HK-2 (cell line): ENCODE measurements around the gene SSBP3.

Source experiments
- DNase-seq: peaks from one replicate; pipeline ENCODE4 v3.0.0-alpha.2; 2018; ENCODE audit not compliant: unreplicated experiment

The SSBP3 gene

DNA sequence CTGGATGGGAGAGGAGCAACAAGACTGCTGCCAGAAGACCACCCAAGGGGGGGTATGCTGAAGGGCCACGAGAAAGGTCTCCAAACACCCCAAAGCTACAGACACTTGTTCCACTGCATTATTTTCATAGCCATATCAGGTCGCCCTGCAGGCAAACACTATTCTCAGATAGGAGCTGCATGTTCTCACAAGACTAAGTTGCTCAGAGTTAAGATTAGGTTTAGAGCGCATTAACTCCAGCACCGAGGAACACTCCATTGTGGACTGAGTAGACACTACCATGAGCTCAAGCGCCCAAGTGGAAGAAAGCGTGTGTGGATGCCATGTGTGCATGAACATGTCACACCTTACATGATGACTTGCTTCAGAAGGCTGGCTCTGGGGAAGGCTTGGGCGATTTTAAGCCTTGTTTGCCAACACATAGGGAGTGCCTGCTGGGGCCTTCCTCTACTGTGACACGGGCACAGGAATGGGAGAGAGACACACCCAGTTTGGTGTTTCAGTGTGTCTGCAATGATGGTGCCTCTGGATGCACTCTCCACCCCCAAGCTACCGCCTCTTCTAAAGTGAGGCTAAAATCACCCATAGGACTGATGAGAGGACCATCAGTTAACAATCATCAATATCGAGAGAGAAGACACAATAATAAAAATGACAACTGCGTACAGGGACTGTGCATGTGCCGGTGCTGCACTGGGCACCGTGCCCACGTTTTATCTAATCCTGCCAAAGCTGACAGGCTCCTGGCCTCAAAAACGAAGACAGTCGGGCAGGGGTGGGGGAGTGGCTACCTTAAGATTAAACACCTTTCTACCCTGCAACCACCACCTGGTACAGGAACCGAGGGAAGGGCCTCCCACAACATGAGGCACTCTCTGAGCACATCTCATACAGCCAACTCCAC is 34.9 kb downstream of the SSBP3 start:
- DNase-seq = no peak

DNA sequence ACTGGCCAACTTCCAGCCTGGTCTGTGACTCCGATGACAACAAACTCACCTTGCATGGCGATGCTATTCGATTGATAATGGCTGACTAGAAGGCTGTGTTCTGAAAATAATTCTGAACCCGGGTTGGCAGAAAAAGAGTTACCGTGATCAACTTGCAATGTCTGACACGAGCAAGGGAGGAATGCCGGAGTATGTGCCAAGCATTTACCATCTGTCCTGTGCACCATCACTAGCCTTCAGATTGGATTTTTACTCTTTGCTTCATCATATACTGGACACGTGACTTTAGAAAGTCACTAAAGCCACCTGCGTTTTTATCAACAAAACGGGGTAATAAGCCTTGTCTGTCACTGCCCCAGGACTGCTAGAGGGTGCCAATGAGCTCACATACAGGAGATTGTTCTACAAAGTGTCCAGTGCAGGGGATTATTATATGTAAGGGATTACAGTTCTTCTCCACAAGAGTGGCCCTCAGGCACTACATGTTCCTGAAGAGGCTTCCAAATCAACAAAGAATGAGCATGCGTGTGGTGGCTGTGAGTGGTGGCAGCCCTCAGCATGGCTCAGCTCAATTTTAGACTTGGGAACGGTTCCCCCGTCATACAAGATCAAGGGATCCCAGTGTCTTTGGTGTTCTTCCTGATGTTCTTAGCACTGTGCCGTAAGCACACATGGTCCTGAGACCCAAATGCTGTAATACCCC is 35.8 kb downstream of the SSBP3 start:
- DNase-seq = no peak

DNA sequence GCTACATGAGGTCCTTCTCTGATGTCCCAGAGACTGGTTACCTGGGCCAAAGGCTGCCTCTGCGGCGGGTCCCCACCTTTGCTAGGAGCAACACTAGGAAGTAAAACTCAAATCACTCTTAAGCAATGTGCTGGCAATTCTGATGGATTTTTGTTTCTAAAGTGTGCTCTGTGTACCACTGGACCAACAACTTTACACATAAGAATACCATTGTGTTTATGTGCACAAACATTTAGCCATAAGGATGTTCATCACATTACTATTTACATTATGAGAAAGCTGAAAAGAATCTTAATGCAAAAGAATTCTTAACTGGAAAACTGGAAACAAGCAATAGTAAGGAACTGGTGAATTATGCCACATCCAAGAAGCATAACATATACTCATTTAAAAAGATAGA is 38.6 kb downstream of the SSBP3 start:
- no peak for DNase-seq

GRCh38 chr1:54365847-54366246 is 40.3 kb downstream of the SSBP3 start:
- no peak for DNase-seq

DNA sequence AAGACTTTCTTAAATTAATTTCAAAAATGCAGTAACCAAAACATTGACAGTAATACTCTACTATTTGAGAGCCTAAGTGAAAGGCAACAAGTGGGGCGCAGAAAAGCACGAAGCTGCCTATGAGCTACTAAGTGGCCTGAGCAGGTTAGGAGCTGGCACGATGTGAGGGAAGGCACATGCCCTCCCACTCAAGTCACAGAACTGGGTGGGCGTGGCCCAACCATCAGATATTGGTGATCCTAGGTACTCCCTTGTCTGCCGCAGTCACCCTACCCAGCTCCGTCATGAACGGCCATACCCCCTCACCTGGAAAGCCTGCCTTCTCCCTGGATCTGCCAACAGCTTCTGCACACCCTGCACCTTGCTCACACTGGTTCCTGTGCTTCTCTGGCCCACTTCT is 40.8 kb downstream of the SSBP3 start:
- DNase-seq = no peak

DNA sequence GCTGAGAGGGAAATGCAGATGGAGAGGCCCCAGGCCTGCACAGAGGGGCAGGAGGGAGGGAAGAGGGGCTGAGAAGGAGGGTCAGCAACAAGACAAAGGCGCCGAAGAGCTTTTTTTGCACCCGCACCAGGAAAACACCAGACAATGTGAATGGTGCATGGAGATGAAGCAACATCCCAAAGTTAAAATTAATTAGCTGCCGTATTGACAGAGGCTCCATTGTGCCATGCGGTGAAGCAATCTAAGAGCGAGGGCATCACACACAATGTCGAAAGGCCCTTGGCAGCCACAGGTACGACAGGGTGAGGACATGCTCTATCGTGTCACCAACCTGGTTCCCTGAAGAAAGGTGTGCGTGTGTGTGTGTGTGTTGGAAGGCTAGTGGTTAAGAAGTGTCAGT is 41.2 kb downstream of the SSBP3 start:
- no peak for DNase-seq

GRCh38 chr1:54364582-54364981 is 41.6 kb downstream of the SSBP3 start:
- DNase-seq = no peak

DNA sequence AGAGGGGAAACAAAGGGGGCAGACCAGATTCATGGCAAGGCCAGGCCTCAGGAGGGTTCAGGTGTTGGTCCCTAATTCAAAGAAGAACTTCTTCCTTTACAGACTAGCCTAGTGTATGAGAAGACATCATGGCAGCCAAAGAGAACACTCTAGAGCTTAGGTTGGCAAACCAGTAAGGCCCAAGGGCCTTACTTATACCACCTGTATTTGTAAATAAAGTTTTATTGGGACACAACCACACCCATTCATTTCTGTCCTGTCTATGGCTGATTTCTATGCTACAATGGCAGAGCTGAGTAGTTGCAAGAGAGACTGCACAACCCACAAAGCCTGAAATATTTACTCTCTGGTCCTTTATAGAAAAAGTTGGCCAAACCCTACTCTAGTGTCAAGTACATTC is 42.3 kb downstream of the SSBP3 start:
- DNase-seq = no peak

- no peak for DNase-seq
Observed at GRCh38 chr1:54362881-54363340, 43.3 kb downstream of the SSBP3 start.

DNA sequence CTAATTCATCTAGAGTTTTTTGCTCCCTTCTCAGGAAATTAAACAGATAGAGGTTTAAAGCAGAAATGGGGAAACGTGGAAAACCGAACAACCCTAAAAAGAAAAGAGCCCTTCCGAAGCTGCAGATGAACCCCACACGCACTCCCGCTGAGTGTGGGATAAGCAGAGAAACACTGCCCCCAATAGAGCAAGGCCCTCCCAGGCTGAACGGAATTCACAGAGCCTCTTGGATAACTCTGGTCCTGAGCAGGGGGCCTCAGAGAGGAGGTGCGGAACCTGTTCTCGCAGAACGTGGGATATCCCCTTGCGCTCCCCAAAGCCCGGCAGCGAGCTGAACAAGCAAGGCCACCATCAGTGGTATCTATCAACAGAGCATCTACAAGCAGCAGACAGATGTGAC is 44.9 kb downstream of the SSBP3 start:
- no peak for DNase-seq

DNA sequence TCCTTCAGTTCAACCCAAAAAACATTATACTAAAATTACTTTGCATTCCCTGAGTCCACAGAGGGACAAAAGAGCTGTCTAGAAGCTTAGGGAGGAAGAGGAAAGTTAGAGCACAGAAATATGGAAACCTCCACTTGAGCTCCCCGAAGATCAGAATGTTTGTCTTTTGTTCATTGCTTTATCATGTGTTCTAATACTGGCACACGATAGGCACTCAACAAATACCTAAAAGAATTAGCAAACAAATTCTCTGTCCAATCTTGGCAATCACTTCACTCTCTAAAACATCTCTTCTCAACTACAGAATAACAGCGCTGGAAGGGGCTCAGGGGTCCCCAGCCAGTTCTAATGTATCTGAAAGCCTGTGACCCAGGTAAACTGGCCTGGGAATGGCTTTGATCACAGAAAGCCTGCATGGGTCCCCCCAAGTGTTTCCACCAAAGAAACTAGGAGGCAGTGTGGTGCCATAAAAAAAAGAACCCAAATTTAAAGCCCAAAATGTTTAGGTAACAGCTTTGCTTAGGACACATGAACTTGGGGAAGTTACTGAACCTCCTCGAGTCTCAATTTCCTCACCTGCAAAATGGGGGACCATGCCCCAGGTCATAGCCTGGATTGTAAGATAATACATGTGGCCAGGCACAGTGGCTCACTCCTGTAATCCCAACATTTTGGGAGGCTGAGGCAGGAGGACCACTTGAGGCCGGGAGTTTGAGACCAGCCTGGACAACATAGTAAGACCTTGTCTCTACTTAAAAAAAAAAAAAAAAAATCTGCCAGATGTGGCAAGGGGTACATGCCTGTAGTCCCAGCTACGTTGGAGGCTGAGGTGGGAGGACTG is 45.8 kb downstream of the SSBP3 start:
- DNase-seq = no peak

GRCh38 chr1:54359393-54360162 is 46.6 kb downstream of the SSBP3 start:
- DNase-seq = no peak

GRCh38 chr1:54358503-54359168 is 47.6 kb downstream of the SSBP3 start:
- no peak for DNase-seq

DNA sequence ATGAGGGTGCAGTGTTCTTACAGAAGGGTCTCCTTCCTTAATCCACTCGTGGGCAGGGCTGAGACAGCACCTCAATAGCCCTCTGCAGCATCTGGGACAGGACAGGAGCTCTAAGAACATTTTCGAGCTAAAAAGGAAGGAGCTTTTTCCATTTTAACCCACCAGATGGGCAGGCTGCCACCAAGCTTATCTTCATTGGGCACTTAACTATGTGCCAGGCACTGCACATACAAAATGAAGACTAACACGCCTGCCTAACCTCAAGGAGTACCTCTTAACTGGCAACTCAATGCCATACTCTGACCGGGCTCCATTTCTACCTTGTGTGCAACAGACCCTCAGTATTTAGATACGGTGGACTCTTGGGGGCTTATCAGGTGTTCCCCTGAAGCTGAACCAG is 48.2 kb downstream of the SSBP3 start:
- no peak for DNase-seq

DNA sequence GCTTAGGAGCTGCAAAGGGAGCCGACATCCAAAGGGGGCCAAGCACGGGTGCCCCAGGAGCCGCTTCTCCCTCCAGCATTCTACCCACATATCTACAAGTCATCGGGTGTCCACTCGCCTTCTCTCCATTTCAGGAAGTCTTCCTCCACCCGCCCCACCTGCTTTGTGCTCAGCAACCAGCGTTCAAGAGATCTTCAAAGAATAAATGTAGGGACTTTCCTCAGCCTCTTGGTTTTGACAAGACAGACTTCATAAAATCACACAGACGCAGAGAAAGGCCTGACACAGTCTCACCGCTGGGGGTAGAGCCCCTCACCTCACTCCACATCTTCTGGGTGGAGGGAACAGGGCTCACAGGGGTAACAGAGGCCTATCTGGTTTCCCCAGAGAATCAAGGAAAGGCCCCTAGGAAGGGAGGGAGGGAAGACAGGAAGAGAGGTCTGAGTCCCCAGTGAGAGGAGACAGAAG is 49.5 kb downstream of the SSBP3 start:
- no peak for DNase-seq

DNA sequence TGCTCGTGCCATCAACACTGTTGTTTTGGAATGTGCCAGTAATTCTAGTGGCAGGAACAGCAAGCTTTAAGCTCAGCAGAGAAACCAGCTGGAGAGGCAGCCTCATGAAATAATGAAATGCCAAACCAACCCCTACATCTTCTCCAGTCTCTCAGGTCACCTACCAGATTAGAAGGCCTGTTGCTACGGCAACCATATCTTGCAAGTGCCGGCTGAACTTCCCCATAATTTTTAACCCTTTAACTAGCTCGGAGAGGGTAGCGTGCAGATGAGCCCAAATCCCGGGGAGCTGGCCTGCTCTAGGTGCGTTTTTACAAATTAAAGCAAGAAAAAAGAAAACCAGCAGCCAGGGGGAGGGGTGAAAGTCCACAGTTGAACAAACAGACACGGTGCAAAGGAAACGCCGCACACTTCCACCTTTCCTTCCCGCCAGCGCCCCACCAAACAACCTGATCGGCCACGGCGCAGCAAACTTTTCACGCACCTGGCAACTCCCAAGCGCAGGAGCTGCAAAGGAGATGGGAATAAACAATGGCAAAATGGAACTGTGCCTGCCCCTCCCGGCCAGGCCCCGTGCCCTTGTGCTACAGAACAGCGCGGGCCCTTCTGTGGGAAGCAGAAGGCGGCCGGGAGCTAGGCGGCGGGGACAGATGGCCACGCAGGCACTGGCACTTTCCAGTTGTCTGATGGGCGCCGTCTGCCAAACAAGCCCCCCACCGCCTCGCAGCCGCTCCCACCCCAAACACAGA is 50.1 kb downstream of the SSBP3 start:
- DNase-seq = no peak

DNA sequence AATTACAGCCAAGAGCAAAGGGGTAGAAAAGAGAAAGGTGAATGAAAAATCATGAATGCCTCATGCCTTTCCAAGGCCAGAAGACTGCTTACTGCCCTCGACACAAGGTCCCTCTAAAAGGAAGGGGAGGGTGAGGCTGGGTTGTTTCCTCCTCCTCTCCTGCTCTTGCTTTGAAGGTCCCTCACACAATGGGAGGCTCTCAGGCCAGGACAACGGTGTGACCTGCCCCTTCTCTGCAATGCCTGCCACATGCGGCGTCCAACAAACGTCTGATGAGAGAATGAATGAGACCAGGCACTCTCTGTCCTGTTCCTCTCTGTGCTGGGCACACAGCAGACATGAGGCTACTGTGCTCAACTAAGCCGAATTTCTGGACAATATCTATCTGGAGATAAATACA is 51.3 kb downstream of the SSBP3 start:
- DNase-seq = no peak

- no peak for DNase-seq
Observed at GRCh38 chr1:54353959-54354358, 52.2 kb downstream of the SSBP3 start.

DNA sequence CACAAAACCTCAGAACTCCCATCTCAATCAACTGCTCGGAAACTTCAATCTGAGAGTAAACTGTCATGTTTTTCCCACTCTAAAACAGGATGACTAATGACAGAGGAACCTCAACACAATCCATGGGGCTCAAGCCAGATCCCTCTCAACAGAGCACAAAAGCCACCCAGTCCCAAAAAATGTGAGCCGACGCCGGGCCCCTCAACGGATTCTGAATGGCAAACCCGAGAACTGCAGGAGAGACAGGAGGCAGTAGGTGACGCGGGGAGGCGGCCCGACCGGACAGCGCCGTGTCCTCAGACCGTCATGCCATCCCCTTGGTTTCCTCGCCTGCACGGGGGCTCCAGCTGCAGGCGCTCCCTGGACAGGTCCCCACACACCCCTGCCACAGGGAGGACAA is 53.4 kb downstream of the SSBP3 start:
- no peak for DNase-seq

DNA sequence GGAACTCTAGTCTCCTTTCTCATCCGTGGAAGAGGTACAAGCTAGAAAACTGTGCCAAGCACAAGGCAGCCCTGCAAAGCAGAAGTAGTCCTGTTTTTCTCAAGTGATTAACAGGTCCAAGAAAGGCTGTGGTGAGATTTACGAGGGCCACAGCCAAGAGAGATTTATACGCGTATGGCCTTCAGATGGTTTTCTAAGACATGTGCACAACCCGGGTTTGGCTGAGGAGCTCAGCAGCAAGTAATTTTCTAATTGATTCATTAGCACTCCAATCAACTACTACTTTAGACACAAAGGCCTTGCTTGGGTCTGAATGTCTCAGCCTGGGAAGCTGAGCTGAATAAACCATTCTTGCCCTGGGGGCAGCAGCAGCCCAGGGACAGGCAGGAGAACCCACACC is 55.8 kb downstream of the SSBP3 start:
- DNase-seq = no peak
